HepG2 (cell line): ENCODE data around the gene HSP90AB1. TPM values are rescaled to one million over a fixed set of nuclear protein-coding genes. Genes with fewer than 3 reads are reported as not detected.

Source experiments
- ATM ChIP-seq: fragments of 450-650 bp; IDR thresholded peaks from 2 replicates; pipeline ENCODE4 v1.7.1; 2017; ENCODE audit warnings: mild to moderate bottlenecking, borderline replicate concordance
- FOXM1 ChIP-seq: sonication (generic); formaldehyde crosslinking; IDR thresholded peaks from 2 replicates; pipeline ENCODE4 v1.5.0; 2020; ENCODE audit warnings: missing genetic modification reagents
- HES4 ChIP-seq: sonication (generic); formaldehyde crosslinking; IDR thresholded peaks from 2 replicates; pipeline ENCODE4 v1.9.0; 2021; ENCODE audit warnings: mild to moderate bottlenecking, missing genetic modification reagents, borderline replicate concordance
- KDM6A ChIP-seq: IDR thresholded peaks from 2 replicates; pipeline ENCODE4 v1.6.1; 2016; ENCODE audit warnings: low read depth
- PTBP1 ChIP-seq: fragments of 200-400 bp; formaldehyde crosslinking; IDR thresholded peaks from 2 replicates; pipeline ENCODE4 v1.6.1; 2018; ENCODE audit warnings: low read length, low read depth; ENCODE audit not compliant: poor library complexity, severe bottlenecking
- RFX1 ChIP-seq: fragments of 450-650 bp; IDR thresholded peaks from 2 replicates; pipeline ENCODE4 v1.6.1; 2017
- SKI ChIP-seq: fragments of 450-650 bp; IDR thresholded peaks from one replicate; pipeline ENCODE4 v1.6.1; 2018; ENCODE audit warnings: mild to moderate bottlenecking; ENCODE audit not compliant: partially characterized antibody
- SNRNP70 ChIP-seq: fragments of 200-400 bp; formaldehyde crosslinking; IDR thresholded peaks from 2 replicates; pipeline ENCODE4 v1.6.1; 2017; ENCODE audit warnings: mild to moderate bottlenecking, low read depth, low read length, moderate library complexity
- THYN1 ChIP-seq: sonication (generic); formaldehyde crosslinking; IDR thresholded peaks from 2 replicates; pipeline ENCODE4 v1.8.1; 2023; ENCODE audit warnings: low read depth, mild to moderate bottlenecking, moderate library complexity, missing genetic modification reagents, borderline replicate concordance
- ZBTB3 ChIP-seq: sonication (generic); formaldehyde crosslinking; IDR thresholded peaks from 2 replicates; pipeline ENCODE4 v1.4.0; 2020; ENCODE audit warnings: low read depth, mild to moderate bottlenecking, moderate library complexity, missing genetic modification reagents, borderline replicate concordance
- ZNF282 ChIP-seq: fragments of 450-650 bp; IDR thresholded peaks from 2 replicates; pipeline ENCODE4 v1.6.1; 2018; ENCODE audit not compliant: partially characterized antibody
- ZNF44 ChIP-seq: sonication (generic); formaldehyde crosslinking; IDR thresholded peaks from 2 replicates; pipeline ENCODE4 v1.5.1; 2020; ENCODE audit warnings: mild to moderate bottlenecking, missing genetic modification reagents
- ZNF558 ChIP-seq: sonication (generic); formaldehyde crosslinking; IDR thresholded peaks from 2 replicates; pipeline ENCODE4 v1.9.0; 2022; ENCODE audit warnings: mild to moderate bottlenecking, missing genetic modification reagents, borderline replicate concordance
- ZNF850 ChIP-seq: sonication (generic); formaldehyde crosslinking; conservative IDR thresholded peaks from 2 replicates; pipeline ENCODE4 v1.9.0; 2021; ENCODE audit warnings: mild to moderate bottlenecking, missing genetic modification reagents
- polyA plus RNA-seq, 8 experiments: library from polyadenylated mRNA; depleted of rRNA in 3 of 8; stranded (reverse) in 7 of 8; unstranded in 1 of 8; fragments of >200 nt; fragmentation: Illumina TruSeq in 4 of 8; extraction: Trizol in 4 of 8; gene quantifications; 2 replicates each; pipeline versions ENCODE4 v1.2.1 to v1.2.3, GENCODE V29; 2011 to 2016; ENCODE audit warnings: low read depth in 4 of 8, missing spikeins in 1 of 8, mixed read lengths in 1 of 8; ENCODE audit not compliant: insufficient read depth in 1 of 8
- total RNA-seq, 5 experiments: library from RNA; depleted of rRNA; stranded (reverse); fragments of >200 nt; fragmentation: Illumina TruSeq; extraction: Trizol; gene quantifications; 2 replicates each; pipeline ENCODE4 v1.2.3, GENCODE V29; 2016; ENCODE audit warnings: low read depth in 1 of 5
- TF ChIP-seq, protein P1 (sequence below): sonication (generic); formaldehyde crosslinking; IDR thresholded peaks from 2 replicates; pipeline ENCODE4 v1.4.0; 2020; ENCODE audit warnings: mild to moderate bottlenecking, low read depth, missing genetic modification reagents
- TF ChIP-seq, protein P2 (sequence below): sonication (generic); formaldehyde crosslinking; IDR thresholded peaks from 2 replicates; pipeline ENCODE4 v1.4.0; 2020; ENCODE audit warnings: low read depth, missing genetic modification reagents
- TF ChIP-seq, protein P3 (sequence below): sonication (generic); formaldehyde crosslinking; IDR thresholded peaks from 2 replicates; pipeline ENCODE4 v1.4.0; 2020; ENCODE audit warnings: missing genetic modification reagents, borderline replicate concordance
- TF ChIP-seq, protein P4 (sequence below): sonication (generic); formaldehyde crosslinking; IDR thresholded peaks from 2 replicates; pipeline ENCODE4 v1.4.0; 2020; ENCODE audit warnings: missing genetic modification reagents
- TF ChIP-seq, protein P5 (sequence below): sonication (generic); formaldehyde crosslinking; IDR thresholded peaks from 2 replicates; pipeline ENCODE4 v1.5.0; 2020; ENCODE audit warnings: missing genetic modification reagents

HSP90AB1 gene
- total and polyA plus RNA-seq, 2 of the 13 experiments (the other 11 are each of a cell fraction or from before 2014, with no cell fraction given) = 1,325 to 1,472 TPM

DNA sequence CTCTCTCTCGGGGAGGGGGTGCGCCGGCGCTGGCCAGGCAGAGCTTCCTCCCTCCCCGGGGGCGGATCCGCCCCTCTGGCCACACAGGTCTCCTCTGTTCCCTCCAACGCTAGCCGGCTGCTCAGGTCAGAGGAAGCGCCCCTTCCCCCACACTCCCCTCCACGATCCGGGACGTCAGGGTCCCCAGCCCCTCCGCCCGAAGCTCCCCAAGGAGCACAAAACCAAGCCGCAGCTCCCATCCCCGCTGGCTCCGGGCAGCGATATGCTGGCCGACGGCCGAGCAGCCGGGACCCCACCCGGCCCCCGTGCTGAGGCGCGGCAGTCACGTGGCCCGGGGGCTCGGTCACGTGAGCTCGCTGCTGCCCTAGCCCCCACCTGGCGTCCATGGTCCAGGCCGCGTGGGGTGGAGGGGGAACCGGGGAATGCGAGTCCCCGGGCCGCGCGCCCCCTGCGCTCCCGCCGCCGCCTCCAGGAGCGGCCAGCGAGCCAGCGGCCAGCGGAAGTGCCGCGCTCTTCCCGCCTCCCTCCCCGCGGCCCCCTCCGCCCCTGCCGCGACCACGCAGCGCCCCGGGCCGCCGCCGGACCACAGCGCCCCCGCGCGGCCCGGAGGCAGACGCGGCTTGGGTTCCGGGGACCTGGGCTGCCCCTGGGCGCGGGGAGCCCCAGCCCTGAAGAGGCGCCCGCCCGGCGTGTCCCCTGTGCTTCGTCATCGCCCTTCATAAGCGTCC is 10.3 kb downstream of the HSP90AB1 start, which contains the start of gene SLC35B2 (continued):
- TF ChIP-seq, protein P1, sequence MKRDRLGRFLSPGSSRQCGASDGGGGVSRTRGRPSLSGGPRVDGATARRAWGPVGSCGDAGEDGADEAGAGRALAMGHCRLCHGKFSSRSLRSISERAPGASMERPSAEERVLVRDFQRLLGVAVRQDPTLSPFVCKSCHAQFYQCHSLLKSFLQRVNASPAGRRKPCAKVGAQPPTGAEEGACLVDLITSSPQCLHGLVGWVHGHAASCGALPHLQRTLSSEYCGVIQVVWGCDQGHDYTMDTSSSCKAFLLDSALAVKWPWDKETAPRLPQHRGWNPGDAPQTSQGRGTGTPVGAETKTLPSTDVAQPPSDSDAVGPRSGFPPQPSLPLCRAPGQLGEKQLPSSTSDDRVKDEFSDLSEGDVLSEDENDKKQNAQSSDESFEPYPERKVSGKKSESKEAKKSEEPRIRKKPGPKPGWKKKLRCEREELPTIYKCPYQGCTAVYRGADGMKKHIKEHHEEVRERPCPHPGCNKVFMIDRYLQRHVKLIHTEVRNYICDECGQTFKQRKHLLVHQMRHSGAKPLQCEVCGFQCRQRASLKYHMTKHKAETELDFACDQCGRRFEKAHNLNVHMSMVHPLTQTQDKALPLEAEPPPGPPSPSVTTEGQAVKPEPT = peak; percentile 85
- no peak for TF ChIP-seq ZBTB3 (CRISPR knock-in tag)
- no peak for TF ChIP-seq RFX1
- TF ChIP-seq, protein P2, sequence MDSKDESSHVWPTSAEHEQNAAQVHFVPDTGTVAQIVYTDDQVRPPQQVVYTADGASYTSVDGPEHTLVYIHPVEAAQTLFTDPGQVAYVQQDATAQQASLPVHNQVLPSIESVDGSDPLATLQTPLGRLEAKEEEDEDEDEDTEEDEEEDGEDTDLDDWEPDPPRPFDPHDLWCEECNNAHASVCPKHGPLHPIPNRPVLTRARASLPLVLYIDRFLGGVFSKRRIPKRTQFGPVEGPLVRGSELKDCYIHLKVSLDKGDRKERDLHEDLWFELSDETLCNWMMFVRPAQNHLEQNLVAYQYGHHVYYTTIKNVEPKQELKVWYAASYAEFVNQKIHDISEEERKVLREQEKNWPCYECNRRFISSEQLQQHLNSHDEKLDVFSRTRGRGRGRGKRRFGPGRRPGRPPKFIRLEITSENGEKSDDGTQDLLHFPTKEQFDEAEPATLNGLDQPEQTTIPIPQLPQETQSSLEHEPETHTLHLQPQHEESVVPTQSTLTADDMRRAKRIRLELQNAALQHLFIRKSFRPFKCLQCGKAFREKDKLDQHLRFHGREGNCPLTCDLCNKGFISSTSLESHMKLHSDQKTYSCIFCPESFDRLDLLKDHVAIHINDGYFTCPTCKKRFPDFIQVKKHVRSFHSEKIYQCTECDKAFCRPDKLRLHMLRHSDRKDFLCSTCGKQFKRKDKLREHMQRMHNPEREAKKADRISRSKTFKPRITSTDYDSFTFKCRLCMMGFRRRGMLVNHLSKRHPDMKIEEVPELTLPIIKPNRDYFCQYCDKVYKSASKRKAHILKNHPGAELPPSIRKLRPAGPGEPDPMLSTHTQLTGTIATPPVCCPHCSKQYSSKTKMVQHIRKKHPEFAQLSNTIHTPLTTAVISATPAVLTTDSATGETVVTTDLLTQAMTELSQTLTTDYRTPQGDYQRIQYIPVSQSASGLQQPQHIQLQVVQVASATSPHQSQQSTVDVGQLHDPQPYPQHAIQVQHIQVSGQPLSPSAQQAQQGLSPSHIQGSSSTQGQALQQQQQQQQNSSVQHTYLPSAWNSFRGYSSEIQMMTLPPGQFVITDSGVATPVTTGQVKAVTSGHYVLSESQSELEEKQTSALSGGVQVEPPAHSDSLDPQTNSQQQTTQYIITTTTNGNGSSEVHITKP (CRISPR knock-in tag) = no peak; the same call in none of the 2 replicates
- TF ChIP-seq FOXM1 (CRISPR knock-in tag) = no peak
- TF ChIP-seq, protein P3, sequence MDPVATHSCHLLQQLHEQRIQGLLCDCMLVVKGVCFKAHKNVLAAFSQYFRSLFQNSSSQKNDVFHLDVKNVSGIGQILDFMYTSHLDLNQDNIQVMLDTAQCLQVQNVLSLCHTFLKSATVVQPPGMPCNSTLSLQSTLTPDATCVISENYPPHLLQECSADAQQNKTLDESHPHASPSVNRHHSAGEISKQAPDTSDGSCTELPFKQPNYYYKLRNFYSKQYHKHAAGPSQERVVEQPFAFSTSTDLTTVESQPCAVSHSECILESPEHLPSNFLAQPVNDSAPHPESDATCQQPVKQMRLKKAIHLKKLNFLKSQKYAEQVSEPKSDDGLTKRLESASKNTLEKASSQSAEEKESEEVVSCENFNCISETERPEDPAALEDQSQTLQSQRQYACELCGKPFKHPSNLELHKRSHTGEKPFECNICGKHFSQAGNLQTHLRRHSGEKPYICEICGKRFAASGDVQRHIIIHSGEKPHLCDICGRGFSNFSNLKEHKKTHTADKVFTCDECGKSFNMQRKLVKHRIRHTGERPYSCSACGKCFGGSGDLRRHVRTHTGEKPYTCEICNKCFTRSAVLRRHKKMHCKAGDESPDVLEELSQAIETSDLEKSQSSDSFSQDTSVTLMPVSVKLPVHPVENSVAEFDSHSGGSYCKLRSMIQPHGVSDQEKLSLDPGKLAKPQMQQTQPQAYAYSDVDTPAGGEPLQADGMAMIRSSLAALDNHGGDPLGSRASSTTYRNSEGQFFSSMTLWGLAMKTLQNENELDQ (CRISPR knock-in tag) = no peak
- TF ChIP-seq ATM = no peak
- TF ChIP-seq SKI = no peak
- no peak; the same call in 1 of the 2 replicates for TF ChIP-seq ZNF558 (CRISPR knock-in tag)
- peak; percentile 23 for TF ChIP-seq PTBP1
- TF ChIP-seq HES4 = no peak; the same call in none of the 2 replicates
- 0 out of 2 replicates have a peak, but pooled peaks have one; percentile 77 for TF ChIP-seq ZNF850 (CRISPR knock-in tag)
- TF ChIP-seq ZNF282 = no peak
- TF ChIP-seq KDM6A (CRISPR knock-in tag) = no peak
- TF ChIP-seq, protein P4, sequence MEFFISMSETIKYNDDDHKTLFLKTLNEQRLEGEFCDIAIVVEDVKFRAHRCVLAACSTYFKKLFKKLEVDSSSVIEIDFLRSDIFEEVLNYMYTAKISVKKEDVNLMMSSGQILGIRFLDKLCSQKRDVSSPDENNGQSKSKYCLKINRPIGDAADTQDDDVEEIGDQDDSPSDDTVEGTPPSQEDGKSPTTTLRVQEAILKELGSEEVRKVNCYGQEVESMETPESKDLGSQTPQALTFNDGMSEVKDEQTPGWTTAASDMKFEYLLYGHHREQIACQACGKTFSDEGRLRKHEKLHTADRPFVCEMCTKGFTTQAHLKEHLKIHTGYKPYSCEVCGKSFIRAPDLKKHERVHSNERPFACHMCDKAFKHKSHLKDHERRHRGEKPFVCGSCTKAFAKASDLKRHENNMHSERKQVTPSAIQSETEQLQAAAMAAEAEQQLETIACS = no peak; the same call in 1 of the 2 replicates
- TF ChIP-seq SNRNP70 = no peak
- TF ChIP-seq ZNF44 (CRISPR knock-in tag) = no peak
- TF ChIP-seq, protein P5, sequence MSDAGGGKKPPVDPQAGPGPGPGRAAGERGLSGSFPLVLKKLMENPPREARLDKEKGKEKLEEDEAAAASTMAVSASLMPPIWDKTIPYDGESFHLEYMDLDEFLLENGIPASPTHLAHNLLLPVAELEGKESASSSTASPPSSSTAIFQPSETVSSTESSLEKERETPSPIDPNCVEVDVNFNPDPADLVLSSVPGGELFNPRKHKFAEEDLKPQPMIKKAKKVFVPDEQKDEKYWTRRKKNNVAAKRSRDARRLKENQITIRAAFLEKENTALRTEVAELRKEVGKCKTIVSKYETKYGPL (CRISPR knock-in tag) = no peak
- TF ChIP-seq THYN1 (CRISPR knock-in tag) = 0 out of 2 replicates have a peak, but pooled peaks have one; percentile 43
